IPS-18c (cell line): ENCODE results near the gene CTXN1.

Experiments
- H3K4me3 ChIP-seq: 2 replicates; pipeline ENCODE4 v1.7.0; 2013; ENCODE audit warnings: low read depth, mild to moderate bottlenecking, low read length, moderate library complexity; ENCODE audit not compliant: insufficient read depth
- H3K9me3 ChIP-seq: one replicate; pipeline ENCODE4 v1.6.1; 2013; ENCODE audit warnings: mild to moderate bottlenecking, low read length, moderate library complexity; ENCODE audit not compliant: control insufficient read depth, insufficient read depth

Gene CTXN1

DNA sequence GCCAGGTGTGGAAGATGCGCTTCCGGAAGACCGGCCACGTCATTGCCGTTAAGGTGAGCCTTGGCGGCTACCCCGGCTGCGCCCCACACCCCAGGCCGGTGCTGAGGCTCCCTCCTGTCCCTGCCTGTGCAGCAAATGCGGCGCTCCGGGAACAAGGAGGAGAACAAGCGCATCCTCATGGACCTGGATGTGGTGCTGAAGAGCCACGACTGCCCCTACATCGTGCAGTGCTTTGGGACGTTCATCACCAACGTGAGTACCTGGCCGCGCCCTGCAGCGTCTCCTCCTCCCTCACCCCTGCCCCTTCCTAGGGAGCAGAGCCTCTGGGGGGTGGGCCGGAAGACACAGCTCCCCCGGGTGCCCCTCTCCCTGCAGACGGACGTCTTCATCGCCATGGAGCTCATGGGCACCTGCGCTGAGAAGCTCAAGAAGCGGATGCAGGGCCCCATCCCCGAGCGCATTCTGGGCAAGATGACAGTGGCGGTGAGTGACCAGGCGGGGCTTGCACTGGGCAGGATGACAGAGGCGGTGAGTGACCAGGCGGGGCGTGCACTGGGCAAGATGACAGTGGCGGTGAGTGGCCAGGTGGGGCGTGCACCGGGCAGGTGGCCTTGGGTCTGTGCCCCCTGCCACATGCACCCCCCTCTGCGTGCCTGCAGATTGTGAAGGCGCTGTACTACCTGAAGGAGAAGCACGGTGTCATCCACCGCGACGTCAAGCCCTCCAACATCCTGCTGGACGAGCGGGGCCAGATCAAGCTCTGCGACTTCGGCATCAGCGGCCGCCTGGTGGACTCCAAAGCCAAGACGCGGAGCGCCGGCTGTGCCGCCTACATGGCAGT, 15.4 kb downstream of the CTXN1 start:
- Histone ChIP-seq H3K9me3 (no peaks in the 10 kb centered on the region), H3K4me3 (no peak overlapping the region)

DNA sequence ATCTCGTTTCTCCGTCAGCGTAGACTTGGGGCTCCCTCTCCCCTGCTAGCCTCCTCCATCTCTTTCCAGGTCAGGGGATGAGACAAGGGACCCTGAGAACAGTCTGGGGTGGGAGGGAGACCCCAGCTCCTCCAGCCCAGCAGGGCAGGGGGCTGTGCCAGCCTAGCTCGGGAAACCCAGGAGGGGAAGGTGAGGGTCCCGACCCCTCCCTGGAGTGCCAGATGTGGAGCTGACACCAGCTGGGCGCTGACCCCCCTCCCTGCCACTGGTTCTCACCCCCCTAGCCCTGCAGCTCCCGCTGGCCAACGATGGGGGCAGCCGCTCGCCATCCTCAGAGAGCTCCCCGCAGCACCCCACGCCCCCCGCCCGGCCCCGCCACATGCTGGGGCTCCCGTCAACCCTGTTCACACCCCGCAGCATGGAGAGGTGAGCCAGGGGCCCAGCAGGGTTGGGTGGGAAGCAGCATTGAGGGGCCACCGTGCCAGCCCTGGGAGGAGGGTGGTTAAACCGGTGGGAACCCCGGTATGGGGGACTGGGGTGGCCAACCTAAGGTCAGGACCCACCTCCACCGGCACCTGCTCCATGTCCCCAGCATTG, 16.4 kb downstream of the CTXN1 start:
- no peak overlapping the region for H3K4me3 ChIP-seq
- H3K9me3 ChIP-seq, result no peaks in the 10 kb centered on the region

DNA sequence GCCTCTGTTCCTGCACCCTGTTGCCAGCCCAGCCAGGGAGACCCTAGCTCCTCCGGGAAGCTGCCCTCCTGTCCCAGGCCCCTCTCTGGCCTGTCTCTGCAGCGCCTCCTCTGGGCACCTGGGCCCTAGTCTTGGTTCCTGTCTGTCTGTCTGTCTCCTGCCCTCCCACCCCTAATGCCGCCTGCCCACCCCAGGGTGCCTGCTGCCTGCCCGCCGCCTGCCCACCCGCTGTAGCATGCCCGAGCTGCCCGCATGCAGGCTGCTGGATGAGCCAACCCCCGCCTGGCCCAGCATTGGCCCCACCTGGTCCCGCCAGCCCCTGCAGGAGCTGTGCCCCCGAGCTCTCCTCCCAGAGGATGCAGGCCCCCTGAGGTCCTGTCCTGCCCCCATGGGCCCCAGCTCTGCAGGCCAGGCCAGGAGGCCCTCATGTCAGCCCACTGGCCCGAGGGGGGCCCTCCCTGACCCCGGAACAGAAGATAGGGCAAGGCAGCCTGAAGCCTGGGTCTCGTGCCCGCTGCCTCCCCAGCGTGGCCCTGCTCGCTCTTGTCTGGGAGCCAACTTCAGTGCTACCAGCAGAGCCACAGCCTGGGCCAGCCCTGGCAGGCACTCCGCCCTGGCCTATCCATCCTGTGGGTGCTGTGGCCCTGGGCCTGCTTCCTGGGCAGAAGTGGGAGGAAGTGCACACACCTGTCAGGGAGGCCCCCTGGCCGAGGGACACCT, 17.0 kb downstream of the CTXN1 start:
- Histone ChIP-seq H3K9me3 (no peaks in the 10 kb centered on the region), H3K4me3 (no peak overlapping the region)

DNA sequence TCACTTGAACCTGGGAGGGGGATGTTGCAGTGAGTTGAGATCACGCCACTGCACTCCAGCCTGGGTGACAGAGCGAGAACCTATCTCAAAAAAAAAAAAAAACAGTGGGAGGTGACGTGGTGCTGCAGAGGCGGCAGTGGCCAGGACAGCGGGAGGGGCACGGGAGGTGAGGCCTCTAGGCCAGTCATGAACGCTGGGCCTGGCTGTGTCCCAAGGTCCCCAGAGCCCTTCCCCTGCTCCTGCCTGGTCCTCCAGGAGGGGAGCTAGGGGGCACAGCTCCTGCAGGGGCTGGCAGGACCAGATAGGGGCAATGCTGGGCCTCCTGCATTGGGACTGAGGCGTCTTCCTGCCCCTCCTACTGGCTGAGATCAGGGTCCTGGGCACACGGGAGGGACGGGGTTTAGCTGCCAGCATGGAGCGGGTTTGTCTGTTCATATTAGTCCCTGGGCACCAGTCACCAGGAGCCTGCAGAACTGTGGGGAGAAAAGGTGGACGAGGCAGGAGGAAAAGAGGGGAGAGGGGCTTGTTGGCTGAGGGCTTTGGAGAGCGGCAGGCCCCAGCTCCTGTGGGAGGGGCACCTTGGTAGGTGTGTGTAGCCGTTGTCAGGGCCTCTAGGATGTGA, 17.7 kb downstream of the CTXN1 start:
- no peaks in the 10 kb centered on the region for H3K9me3 ChIP-seq
- no peak overlapping the region for H3K4me3 ChIP-seq

DNA sequence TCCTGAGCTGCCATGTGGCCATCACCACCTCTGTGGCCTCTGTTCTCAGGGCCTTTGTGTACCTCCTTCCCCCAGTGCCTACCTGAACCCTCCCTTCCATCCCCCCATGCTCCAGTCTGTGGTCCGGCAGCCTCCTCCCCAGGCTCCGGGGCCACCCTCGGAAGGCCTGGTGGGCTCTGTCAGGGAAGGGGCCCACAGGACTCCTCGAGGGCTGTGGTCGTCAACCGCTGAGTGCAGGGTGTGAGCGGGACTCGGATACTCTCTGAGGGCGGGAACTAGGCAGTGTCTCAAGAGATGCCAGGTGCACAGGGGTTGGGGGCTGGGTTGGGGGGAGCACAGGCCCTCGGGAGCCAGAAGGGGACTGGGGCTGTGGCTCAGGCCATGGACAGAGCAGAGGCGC, 18.4 kb downstream of the CTXN1 start:
- H3K4me3 ChIP-seq, result no peak overlapping the region
- no peaks in the 10 kb centered on the region for H3K9me3 ChIP-seq

DNA sequence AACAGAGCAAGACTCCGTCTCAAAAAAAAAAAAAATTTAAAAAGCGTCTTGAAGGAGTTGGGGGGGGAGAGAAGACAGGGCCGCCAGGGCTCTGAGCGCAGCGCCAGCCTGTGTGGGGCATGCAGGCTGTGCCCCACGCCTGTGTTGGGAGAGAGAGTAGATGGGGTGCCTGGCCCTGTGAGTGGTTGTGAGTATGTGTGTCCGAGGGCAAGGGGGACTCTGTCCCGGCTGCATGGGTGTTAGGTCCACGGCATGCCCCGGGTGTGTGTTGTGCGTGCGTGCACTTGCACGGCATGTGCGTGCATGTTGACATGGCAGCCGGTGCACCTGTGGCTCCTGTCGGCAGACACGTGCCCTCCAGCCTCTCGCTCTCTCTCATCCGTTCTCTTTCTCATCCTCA, 18.8 kb downstream of the CTXN1 start:
- no peak overlapping the region for H3K4me3 ChIP-seq
- H3K9me3 ChIP-seq, result no peaks in the 10 kb centered on the region

DNA sequence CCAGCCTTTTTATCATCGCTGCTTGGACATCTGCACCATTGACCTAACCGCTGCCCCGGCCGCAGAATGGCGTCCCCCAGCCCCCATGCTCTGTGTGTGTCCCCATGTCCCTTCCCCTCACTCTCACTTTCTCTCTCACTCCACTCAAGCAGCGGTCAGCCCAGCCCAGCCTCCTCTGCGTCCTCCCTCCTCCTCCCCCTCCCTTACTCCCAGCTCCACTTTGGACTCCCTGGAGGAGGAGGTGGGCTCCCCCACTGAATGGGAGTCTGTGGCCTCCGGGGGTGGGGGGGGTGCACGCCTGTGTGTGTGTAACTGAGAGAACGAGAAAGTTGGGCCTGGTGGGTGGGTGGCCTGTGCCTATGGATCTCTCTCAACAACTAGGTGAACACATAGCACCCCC, 20.1 kb downstream of the CTXN1 start:
- Histone ChIP-seq H3K4me3 (no peak overlapping the region), H3K9me3 (no peaks in the 10 kb centered on the region)

DNA sequence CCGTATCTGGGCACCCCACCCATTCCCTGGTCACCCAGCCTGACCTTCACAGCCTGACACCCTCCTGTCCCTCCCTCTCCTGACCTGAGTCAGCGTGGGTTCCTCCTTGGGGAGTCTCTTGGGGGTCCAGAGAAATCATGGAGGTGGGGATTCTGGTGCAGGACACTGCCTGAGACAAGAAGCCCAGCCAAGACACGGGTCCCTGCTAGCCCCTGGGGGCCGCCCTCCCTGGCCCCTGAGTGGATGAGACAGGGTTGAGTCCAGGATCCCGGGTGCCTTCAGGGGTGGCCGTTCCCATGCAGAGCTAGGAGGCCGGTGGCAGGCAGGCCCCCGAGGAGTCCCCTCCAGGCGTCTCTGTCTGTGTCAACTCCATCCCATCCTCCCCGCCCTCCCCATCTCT, 20.7 kb downstream of the CTXN1 start:
- H3K4me3 ChIP-seq, result no peak overlapping the region

DNA sequence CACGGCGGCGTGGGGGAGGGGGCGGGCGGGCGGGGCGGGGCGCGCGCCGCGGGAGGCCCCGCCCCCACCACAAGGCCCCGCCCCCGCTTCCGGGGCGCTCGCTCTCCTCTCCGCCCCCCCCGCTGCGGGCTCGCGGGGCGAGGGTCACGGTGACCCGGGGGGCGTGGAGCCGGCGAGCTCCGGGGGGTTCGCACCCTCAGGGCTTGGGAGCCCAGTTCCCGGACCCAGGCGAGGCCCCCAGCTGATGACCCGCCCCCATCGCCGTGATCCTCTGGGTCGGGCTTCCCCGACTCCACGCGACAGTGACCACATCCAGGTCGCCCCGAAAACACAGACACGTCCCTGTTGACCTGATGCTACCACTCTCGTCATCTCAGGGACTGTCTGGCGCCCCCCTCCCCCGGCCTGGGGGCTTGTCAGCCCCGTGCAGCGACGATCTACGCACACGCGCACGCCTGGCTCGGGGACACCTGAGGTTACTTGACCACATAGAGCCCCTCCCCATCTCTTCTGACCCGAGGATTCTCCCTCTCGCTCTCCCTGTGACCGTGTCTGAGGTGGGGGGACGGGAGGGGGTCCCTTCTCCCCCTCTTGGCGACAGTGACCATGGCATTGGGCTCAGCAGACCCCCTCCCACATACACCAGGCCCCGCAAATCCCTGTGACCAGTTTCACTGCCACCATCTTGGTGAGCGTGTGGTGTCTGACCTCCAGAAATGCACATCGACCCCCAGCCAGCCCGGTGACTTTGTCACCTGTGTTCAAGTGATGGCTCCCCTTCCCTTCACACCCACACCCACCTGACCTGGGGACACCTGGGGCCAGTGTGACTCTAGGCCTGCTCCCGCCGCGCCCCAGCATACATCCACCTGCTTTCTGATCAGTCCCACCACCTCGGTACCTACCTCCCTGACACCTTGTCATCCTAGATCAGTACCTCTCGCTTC, 21.6 kb downstream of the CTXN1 start:
- Histone ChIP-seq H3K4me3 (peak overlapping the region; percentile 82), H3K9me3 (no peaks in the 10 kb centered on the region)

More for the DNA sequence above, 20.7 kb downstream of the CTXN1 start:
- H3K9me3 ChIP-seq, result no peaks in the 10 kb centered on the region

DNA sequence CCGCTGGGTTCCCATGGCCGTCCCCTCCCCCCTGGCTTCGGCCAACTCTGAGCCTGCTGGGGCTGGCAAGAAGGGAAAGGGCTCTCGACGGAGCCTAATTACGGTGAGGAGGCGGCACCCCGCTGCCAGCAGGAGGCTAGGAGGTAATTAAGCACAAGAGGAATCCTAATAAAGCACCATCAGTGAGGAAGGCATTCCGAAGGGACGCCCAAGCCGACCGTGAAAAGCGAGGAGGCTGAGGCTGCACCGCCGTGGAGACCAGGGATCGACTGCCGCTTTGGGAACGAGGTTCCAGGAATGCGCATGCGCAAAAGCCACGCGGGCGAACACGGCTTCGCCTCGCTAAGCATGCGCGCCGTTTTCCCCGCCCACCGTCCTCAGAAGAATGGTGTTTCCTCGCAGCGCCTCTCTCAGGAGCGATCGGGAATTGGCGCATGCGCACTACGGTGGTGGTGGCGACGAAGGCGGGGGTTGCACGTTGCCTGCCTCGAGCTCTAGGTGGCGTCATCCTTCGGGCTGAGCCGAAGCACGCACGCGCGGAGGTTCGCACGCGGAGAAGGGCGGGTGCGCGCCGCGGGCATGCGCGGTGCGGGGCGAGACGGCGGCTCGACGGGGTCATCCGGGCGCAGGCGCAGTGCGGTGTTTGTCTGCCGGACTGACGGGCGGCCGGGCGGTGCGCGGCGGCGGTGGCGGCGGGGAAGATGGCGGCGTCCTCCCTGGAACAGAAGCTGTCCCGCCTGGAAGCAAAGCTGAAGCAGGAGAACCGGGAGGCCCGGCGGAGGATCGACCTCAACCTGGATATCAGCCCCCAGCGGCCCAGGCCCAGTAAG, 22.5 kb downstream of the CTXN1 start, which contains the start of gene MAP2K7:
TSS of gene MAP2K7 (plus strand) at position 634 of the 830 bp plus-strand sequence. CDS start at position 702, 68 bp downstream.
- Histone ChIP-seq H3K4me3 (peak within 1 kb of the TSS; percentile 82), H3K9me3 (no peaks in the 10 kb centered on the region)

DNA sequence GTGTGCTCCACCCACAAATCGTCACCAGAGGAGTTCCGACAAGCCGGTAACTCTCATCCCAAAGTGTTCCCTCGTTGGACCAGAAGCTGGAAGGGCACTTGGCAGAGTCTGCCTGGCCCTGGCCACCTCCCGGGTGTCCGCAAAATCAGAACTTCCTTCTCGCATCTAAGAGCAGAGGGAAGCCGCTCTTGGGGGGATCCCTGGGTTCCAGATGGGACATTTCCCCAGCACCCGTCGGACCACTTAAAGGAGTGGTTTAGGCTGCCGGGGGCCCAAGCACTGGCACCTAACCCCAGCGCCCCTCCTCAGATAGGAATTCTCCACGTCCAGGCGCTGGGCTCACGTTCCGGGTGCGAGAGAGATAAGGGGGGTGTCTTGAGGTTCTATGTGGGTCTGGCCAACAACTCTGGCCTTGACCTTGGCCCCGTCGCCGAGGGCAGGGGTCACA, 23.1 kb downstream of the CTXN1 start:
- H3K9me3 ChIP-seq, result no peaks in the 10 kb centered on the region
- H3K4me3 ChIP-seq, result peak overlapping the region; percentile 59; the same call in 1 of the 2 replicates

DNA sequence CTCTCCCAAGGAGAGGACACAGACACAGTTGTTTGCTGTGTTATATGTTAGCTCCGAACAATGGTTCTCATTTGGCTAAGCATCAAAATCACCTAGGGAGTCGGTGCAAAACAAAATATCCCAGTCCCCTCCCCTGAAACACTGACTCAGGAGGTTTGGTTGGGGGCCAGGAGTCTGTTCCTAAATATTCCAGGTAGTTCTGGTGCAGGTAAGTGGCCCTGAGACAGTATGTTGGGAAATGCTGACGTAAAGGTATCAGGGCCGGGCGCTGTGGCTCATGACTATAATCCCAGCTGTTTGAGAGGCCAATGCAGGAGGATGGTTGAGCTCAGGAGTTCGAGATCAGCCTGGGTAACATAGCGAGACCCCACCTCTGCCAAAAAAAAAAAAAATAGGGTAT, 24.6 kb downstream of the CTXN1 start:
- no peaks in the 10 kb centered on the region for H3K9me3 ChIP-seq
- H3K4me3 ChIP-seq, result no peak overlapping the region

DNA sequence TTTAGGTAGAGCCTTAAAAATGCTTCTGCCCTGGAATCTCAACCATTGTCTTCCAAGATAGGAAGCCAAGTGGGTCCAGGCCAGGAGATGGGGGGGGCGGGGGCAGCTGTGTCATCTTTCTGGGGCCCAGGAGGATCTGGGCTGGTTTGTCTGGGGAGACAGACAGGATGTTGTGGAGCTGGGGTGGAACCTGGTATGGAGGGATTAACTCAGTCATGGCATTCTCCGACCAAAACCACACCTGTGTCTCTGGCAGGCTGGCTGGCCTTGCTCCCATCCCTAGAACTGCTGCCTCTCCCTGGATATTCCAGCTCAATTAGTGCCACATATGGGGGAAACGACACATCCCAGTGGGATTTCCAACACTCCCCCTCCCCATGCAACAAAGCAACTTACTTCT, 25.0 kb downstream of the CTXN1 start:
- H3K4me3 ChIP-seq, result no peak overlapping the region

DNA sequence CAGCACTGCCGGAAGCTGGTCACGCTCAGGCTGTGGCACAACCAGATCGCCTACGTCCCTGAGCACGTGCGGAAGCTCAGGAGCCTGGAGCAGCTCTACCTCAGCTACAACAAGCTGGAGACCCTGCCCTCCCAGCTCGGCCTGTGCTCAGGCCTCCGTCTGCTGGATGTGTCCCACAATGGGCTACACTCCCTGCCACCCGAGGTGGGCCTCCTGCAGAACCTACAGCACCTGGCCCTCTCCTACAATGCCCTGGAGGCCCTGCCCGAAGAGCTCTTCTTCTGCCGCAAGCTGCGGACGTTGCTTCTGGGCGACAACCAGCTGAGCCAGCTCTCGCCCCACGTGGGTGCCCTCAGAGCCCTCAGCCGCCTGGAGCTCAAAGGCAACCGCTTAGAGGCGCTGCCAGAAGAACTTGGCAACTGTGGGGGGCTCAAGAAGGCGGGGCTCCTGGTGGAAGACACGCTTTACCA, 25.5 kb downstream of the CTXN1 start:
- Histone ChIP-seq H3K9me3 (no peaks in the 10 kb centered on the region), H3K4me3 (no peak overlapping the region)

More for the DNA sequence above, 25.0 kb downstream of the CTXN1 start:
- no peaks in the 10 kb centered on the region for H3K9me3 ChIP-seq

DNA sequence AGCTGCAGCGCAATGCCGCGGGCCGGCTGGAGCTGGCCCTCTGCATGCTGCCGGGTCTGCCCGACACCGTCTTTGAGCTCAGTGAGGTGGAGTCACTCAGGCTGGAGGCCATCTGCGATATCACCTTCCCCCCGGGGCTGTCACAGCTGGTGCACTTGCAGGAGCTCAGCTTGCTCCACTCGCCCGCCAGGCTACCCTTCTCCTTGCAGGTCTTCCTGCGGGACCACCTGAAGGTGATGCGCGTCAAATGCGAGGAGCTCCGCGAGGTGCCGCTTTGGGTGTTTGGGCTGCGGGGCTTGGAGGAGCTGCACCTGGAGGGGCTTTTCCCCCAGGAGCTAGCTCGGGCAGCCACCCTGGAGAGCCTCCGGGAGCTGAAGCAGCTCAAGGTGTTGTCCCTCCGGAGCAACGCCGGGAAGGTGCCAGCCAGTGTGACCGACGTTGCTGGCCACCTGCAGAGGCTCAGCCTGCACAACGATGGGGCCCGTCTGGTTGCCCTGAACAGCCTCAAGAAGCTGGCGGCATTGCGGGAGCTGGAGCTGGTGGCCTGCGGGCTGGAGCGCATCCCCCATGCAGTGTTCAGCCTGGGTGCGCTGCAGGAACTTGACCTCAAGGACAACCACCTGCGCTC, 26.1 kb downstream of the CTXN1 start:
- Histone ChIP-seq H3K4me3 (no peak overlapping the region), H3K9me3 (no peaks in the 10 kb centered on the region)
